H9 (cell line): ENCODE data around the gene ZNF654. TPM values are rescaled to one million over a fixed set of nuclear protein-coding genes. Genes with fewer than 3 reads are reported as not detected.

Source experiments
- DNase-seq: peaks from one replicate; pipeline ENCODE4 v3.0.0-alpha.2; 2017
- H2AFZ ChIP-seq: one replicate; pipeline ENCODE4 v1.6.1; 2013; ENCODE audit warnings: mild to moderate bottlenecking, low read length, control low read depth, moderate library complexity
- H2AK5ac ChIP-seq: 2 replicates; pipeline ENCODE4 v1.6.1; 2013; ENCODE audit warnings: low read length, control low read depth, mixed read lengths; ENCODE audit not compliant: insufficient read length
- H2BK120ac ChIP-seq: one replicate; pipeline ENCODE4 v1.6.1; 2013; ENCODE audit warnings: low read depth, mild to moderate bottlenecking, low read length, control low read depth, inconsistent platforms; ENCODE audit not compliant: poor library complexity, severe bottlenecking
- H2BK12ac ChIP-seq: 2 replicates; pipeline ENCODE4 v1.6.1; 2013; ENCODE audit warnings: low read length, control low read depth, mixed read lengths, low read depth; ENCODE audit not compliant: insufficient read length
- H2BK15ac ChIP-seq: 2 replicates; pipeline ENCODE4 v1.6.1; 2013; ENCODE audit warnings: low read depth, low read length, control low read depth
- H2BK20ac ChIP-seq: one replicate; pipeline ENCODE4 v1.6.1; 2013; ENCODE audit warnings: low read depth, mild to moderate bottlenecking, low read length, control low read depth, inconsistent platforms; ENCODE audit not compliant: poor library complexity, severe bottlenecking
- H2BK5ac ChIP-seq: 2 replicates; pipeline ENCODE4 v1.6.1; 2013; ENCODE audit warnings: low read length, control low read depth, mixed read lengths; ENCODE audit not compliant: insufficient read length
- H3K14ac ChIP-seq: 2 replicates; pipeline ENCODE4 v1.6.1; 2013; ENCODE audit warnings: low read length, control low read depth; ENCODE audit not compliant: insufficient read depth
- H3K18ac ChIP-seq: 2 replicates; pipeline ENCODE4 v1.6.1; 2013; ENCODE audit warnings: low read depth, mild to moderate bottlenecking, mixed read lengths, low read length, control low read depth; ENCODE audit not compliant: insufficient read length
- H3K23ac ChIP-seq: 2 replicates; pipeline ENCODE4 v1.6.1; 2013; ENCODE audit warnings: low read length, control low read depth, mixed read lengths, low read depth; ENCODE audit not compliant: insufficient read length
- H3K23me2 ChIP-seq: 2 replicates; pipeline ENCODE4 v1.6.1; 2013; ENCODE audit warnings: low read depth, mild to moderate bottlenecking, mixed read lengths, low read length, control low read depth; ENCODE audit not compliant: insufficient read length, poor library complexity, severe bottlenecking
- H3K27ac ChIP-seq: 2 replicates; pipeline ENCODE4 v1.5.1; 2013; ENCODE audit warnings: low read length, control low read depth, mixed read lengths, low read depth; ENCODE audit not compliant: insufficient read length
- H3K27me3 ChIP-seq: 2 replicates; pipeline ENCODE4 v1.6.1; 2013; ENCODE audit warnings: low read length, control low read depth, inconsistent platforms; ENCODE audit not compliant: insufficient read depth
- H3K4ac ChIP-seq: 2 replicates; pipeline ENCODE4 v1.6.1; 2013; ENCODE audit warnings: low read depth, mild to moderate bottlenecking, control low read depth, inconsistent platforms, low read length, moderate library complexity
- H3K4me1 ChIP-seq: 2 replicates; pipeline ENCODE4 v1.6.1; 2013; ENCODE audit warnings: low read length, control low read depth, inconsistent platforms; ENCODE audit not compliant: insufficient read depth
- H3K4me2 ChIP-seq: 2 replicates; pipeline ENCODE4 v1.6.1; 2013; ENCODE audit warnings: low read length, control low read depth, mixed read lengths; ENCODE audit not compliant: insufficient read length, insufficient read depth
- H3K56ac ChIP-seq: 2 replicates; pipeline ENCODE4 v1.6.1; 2013; ENCODE audit warnings: low read depth, mild to moderate bottlenecking, mixed read lengths, low read length, control low read depth; ENCODE audit not compliant: insufficient read length
- H3K79me1 ChIP-seq: 2 replicates; pipeline ENCODE4 v1.6.1; 2013; ENCODE audit warnings: low read depth, mild to moderate bottlenecking, moderate library complexity, low read length, control low read depth, inconsistent platforms; ENCODE audit not compliant: insufficient read depth, poor library complexity, severe bottlenecking
- H3K79me2 ChIP-seq: 2 replicates; pipeline ENCODE4 v1.6.1; 2013; ENCODE audit warnings: low read length, control low read depth, inconsistent platforms; ENCODE audit not compliant: insufficient read depth
- H3K9ac ChIP-seq: 2 replicates; pipeline ENCODE4 v1.6.1; 2013; ENCODE audit warnings: low read length, control low read depth, mixed read lengths; ENCODE audit not compliant: insufficient read length; ENCODE audit errors: extremely low read depth
- H3K9me3 ChIP-seq: one replicate; pipeline ENCODE4 v1.6.1; 2013; ENCODE audit warnings: low read depth, low read length, inconsistent platforms; ENCODE audit not compliant: control insufficient read depth
- H3T11ph ChIP-seq: one replicate; pipeline ENCODE4 v1.6.1; 2013; ENCODE audit warnings: mild to moderate bottlenecking, low read length, control low read depth, inconsistent platforms
- H4K20me1 ChIP-seq: one replicate; pipeline ENCODE4 v1.6.1; 2013; ENCODE audit not compliant: control insufficient read depth, insufficient read length, insufficient read depth
- H4K5ac ChIP-seq: 2 replicates; pipeline ENCODE4 v1.6.1; 2013; ENCODE audit warnings: low read depth, mild to moderate bottlenecking, mixed read lengths, low read length, control low read depth; ENCODE audit not compliant: insufficient read length
- H4K8ac ChIP-seq: replicated peaks from 2 replicates; pipeline ENCODE4 v1.6.1; 2013; ENCODE audit warnings: low read length, control low read depth, mixed read lengths, low read depth; ENCODE audit not compliant: insufficient read length
- H4K91ac ChIP-seq: 2 replicates; pipeline ENCODE4 v1.6.1; 2013; ENCODE audit warnings: low read depth, mild to moderate bottlenecking, moderate library complexity, mixed read lengths, low read length, control low read depth; ENCODE audit not compliant: insufficient read length
- H3K27ac Mint-ChIP-seq, 3 experiments: 2 replicates in 2 of 3; 3 replicates in 1 of 3; pipeline ENCODE4 v1.8.0; 2020 to 2021; ENCODE audit warnings: mixed read lengths in 3 of 3, mild to moderate bottlenecking in 1 of 3, moderate library complexity in 1 of 3
- H3K27me3 Mint-ChIP-seq: 2 replicates; pipeline ENCODE4 v1.8.0; 2021; ENCODE audit warnings: low read depth, mild to moderate bottlenecking, moderate library complexity, mixed read lengths
- H3K36me3 Mint-ChIP-seq, 3 experiments: 2 replicates in 2 of 3; 3 replicates in 1 of 3; pipeline ENCODE4 v1.8.0; 2020 to 2021; ENCODE audit warnings: low read depth in 3 of 3, mixed read lengths in 3 of 3; ENCODE audit not compliant: insufficient read depth in 1 of 3
- H3K4me1 Mint-ChIP-seq, 2 experiments: 2 replicates each; pipeline ENCODE4 v1.8.0; 2020; ENCODE audit warnings: mixed read lengths in 2 of 2
- H3K4me3 Mint-ChIP-seq, 2 experiments: 2 replicates in 1 of 2; 3 replicates in 1 of 2; pipeline ENCODE4 v1.8.0; 2020 to 2021; ENCODE audit warnings: mild to moderate bottlenecking in 2 of 2, mixed read lengths in 2 of 2, moderate library complexity in 1 of 2
- H3K9me3 Mint-ChIP-seq, 2 experiments: 2 replicates in 1 of 2; 3 replicates in 1 of 2; pipeline ENCODE4 v1.8.0; 2020; ENCODE audit warnings: mild to moderate bottlenecking in 2 of 2, mixed read lengths in 2 of 2, moderate library complexity in 1 of 2
- WGBS: extraction: QIAGEN DNeasy Blood & Tissue Kit; methylation state at CpG from one replicate; pipeline ENCODE4 v1.1.7; 2013; ENCODE audit warnings: missing lambda C conversion rate, low lambda C conversion rate, mixed read lengths; ENCODE audit not compliant: insufficient read length; ENCODE audit errors: extremely low coverage; 5-methylcytosine and 5-hydroxymethylcytosine counted together
- total RNA-seq: library from RNA; stranded (reverse); gene quantifications from 2 replicates; pipeline ENCODE4 v1.2.1, GENCODE V29; 2021
- TF ChIP-seq, protein P1 (sequence below): fragments of 200-600 bp; sonication (generic); conservative IDR thresholded peaks from 3 replicates; pipeline ENCODE4 v1.8.0; 2021; ENCODE audit warnings: antibody characterized with exemption, mild to moderate bottlenecking

The ZNF654 gene
- total RNA-seq, 1 experiment from 2014 or later = 8.7 TPM

DNA sequence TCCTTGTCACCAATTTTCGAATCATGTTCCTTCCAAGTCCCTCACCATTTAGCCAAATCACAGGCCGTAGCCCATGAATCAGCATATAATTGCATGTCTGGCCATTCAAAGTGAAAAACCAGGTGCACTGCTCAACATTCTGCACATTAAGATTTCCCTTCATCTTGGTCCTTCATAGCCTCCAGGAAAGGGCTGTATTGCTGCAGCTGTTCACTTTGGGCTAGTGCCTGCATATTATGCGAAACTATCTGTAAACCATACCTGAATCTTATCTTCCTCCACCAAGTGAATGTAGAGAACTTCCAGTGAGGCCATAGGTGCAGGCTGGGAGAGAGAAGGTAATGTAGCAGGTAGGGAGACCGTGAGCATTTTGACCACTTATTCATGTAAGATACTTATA lies 18.5 kb upstream of the ZNF654 start:
- H3K9me3 ChIP-seq = no peaks in the 10 kb centered on the region
- no peak overlapping the region for H3K56ac ChIP-seq
- H3K27me3 Mint-ChIP-seq = no peaks in the 10 kb centered on the region
- no peak overlapping the region for H4K8ac ChIP-seq
- no peak overlapping the region for H2BK15ac ChIP-seq
- H3K9me3 Mint-ChIP-seq = no peaks in the 10 kb centered on the region
- H4K5ac ChIP-seq = no peak overlapping the region
- no peak overlapping the region for H2AK5ac ChIP-seq
- H3K23ac ChIP-seq = no peak overlapping the region
- H3K79me2 ChIP-seq = no peaks in the 10 kb centered on the region
- H2BK12ac ChIP-seq = no peak overlapping the region
- no peak overlapping the region for H2BK120ac ChIP-seq
- TF ChIP-seq, protein P1, sequence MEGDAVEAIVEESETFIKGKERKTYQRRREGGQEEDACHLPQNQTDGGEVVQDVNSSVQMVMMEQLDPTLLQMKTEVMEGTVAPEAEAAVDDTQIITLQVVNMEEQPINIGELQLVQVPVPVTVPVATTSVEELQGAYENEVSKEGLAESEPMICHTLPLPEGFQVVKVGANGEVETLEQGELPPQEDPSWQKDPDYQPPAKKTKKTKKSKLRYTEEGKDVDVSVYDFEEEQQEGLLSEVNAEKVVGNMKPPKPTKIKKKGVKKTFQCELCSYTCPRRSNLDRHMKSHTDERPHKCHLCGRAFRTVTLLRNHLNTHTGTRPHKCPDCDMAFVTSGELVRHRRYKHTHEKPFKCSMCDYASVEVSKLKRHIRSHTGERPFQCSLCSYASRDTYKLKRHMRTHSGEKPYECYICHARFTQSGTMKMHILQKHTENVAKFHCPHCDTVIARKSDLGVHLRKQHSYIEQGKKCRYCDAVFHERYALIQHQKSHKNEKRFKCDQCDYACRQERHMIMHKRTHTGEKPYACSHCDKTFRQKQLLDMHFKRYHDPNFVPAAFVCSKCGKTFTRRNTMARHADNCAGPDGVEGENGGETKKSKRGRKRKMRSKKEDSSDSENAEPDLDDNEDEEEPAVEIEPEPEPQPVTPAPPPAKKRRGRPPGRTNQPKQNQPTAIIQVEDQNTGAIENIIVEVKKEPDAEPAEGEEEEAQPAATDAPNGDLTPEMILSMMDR = no peak
- H3K4ac ChIP-seq = no peak overlapping the region
- no peak overlapping the region for H3K27ac ChIP-seq
- no peak overlapping the region for H3K14ac ChIP-seq
- no peaks in the 10 kb centered on the region for H3K4me1 Mint-ChIP-seq
- no peaks in the 10 kb centered on the region for H3K36me3 Mint-ChIP-seq
- no peak overlapping the region for H2BK20ac ChIP-seq
- no peak overlapping the region for H3K4me3 Mint-ChIP-seq
- no peaks in the 10 kb centered on the region for H3K27me3 ChIP-seq
- no peak overlapping the region for H2AFZ ChIP-seq
- no peak overlapping the region for H2BK5ac ChIP-seq
- no peaks in the 10 kb centered on the region for H3K23me2 ChIP-seq
- no peak overlapping the region for H4K91ac ChIP-seq
- H3K4me2 ChIP-seq = no peak overlapping the region
- no peak for DNase-seq
- no peak overlapping the region for H3K18ac ChIP-seq
- H3K4me1 ChIP-seq = no peaks in the 10 kb centered on the region
- H3K27ac Mint-ChIP-seq = no peak overlapping the region
- no peaks in the 10 kb centered on the region for H3K79me1 ChIP-seq
- WGBS = no CpG with 5 or more reads among the region's 4 CpGs
- no peak overlapping the region for H3T11ph ChIP-seq
- H4K20me1 ChIP-seq = no peaks in the 10 kb centered on the region
- no peak overlapping the region for H3K9ac ChIP-seq
